NB4 (cell line): ENCODE measurements around the gene NXT1.

Experiments
- DNase-seq: peaks from one replicate; pipeline ENCODE4 v3.0.0; 2010; ENCODE audit warnings: low read depth
- H3K4me3 ChIP-seq: one replicate; pipeline ENCODE4 v1.5.1; 2011; ENCODE audit warnings: mild to moderate bottlenecking, low read depth, low read length, moderate library complexity
- CTCF ChIP-seq: IDR thresholded peaks from one replicate; pipeline ENCODE4 v1.5.1; 2012; ENCODE audit warnings: low read depth, low read length
- MYC ChIP-seq: IDR thresholded peaks from 2 replicates; pipeline ENCODE4 v1.6.1; 2011; ENCODE audit warnings: low read depth, low read length
- POLR2A ChIP-seq: IDR thresholded peaks from 2 replicates; pipeline ENCODE4 v1.6.1; 2011; ENCODE audit warnings: mild to moderate bottlenecking; ENCODE audit not compliant: insufficient read length; ENCODE audit errors: extremely low read depth
- TF ChIP-seq, protein P1 (sequence below): IDR thresholded peaks from 2 replicates; pipeline ENCODE4 v1.6.1; 2011; ENCODE audit warnings: low read depth, low read length

The NXT1 gene

DNA sequence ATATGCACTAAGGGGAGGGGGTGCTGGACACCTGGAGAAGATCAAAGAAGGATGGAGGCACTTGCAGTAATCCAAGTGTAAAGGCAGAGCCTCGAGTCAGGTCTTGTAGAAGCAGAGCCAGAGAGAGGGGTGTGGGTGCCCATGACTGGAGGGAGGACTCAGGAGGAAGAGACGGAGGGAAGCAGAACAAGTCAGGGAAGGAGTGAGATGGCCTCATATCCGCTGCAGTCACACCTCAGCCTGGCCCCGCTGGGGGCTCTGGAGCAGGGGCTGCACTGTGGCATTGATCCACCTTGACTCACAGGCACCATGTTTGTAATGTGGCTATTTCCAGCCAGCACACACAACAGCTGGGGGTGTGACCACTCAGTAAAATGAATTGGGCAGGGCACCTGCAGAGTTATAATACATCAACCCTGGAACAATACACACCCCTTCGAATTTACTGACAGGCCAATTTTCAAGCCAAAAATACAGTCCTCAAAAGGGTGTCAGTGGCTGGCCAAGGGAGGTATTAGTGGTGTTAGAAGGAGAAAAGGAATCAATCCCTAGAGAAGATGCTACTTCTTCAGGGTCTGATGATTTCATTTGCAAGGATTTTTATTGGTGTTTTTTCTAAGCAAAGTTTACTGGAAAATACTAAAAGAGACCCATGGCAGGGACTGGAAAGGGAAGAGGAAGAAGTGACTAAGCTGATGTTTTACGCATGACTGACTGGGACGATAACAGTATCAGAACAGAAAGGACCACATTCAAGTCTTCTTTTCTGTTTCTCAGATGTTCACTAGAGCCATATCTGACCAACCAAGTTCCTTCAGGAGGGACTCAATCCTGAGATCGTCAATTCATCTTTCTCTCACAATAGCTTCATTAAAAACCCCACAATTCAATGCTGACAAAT is 18.9 kb upstream of the NXT1 start:
- DNase-seq, result no peak
- H3K4me3 ChIP-seq, result no peak overlapping the region
- TF ChIP-seq CTCF (no peak), POLR2A (no peak), MYC (no peak)
- TF ChIP-seq, protein P1, sequence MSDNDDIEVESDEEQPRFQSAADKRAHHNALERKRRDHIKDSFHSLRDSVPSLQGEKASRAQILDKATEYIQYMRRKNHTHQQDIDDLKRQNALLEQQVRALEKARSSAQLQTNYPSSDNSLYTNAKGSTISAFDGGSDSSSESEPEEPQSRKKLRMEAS, result no peak

DNA sequence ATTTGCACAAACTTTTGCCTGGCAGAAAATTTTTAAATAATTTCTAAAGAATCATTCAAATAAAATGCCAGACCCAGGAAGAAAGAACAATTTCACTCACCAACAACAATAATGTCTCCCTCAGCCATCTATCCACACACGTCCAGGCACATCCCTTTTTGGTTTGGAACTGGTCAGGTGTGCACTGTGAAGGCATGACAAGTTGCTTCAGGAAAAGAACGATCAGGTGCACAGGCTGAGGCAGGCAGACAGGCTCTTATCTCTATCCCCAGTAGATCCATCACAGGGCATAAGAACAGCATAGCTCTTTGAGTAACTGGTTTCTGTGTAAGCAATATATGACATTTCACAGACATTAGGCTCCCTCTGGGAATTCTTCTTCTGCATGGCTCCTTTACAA is 18.1 kb upstream of the NXT1 start:
- no peak overlapping the region for H3K4me3 ChIP-seq
- TF ChIP-seq, protein P1, result no peak
- no peak for DNase-seq

- DNase-seq, result no peak
- TF ChIP-seq MYC, result no peak
- TF ChIP-seq, protein P1, result no peak
- TF ChIP-seq POLR2A, result no peak
- TF ChIP-seq CTCF, result no peak
- H3K4me3 ChIP-seq, result no peak overlapping the region
These were observed 16.5 kb upstream of the NXT1 start for GRCh38 chr20:23334111-23334510.

DNA sequence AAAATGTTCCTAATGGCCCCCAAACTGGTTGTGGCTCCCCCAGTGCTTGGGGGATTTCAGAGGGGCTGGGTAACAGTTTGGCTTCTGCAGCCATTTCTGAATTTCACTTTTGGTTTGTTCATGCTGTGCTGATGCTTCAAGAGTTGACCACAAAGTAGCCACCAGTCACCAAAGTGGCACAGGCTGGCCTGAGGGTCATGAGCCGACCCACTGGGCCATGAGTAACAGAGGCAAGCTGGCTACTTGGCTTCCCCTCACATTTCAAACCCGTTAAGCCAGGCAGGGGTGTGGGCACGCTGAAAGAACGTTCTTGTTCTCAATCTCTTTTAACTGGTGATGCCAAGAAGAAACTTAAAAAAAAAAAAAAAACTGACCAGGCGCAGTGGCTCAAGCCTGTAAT is 15.1 kb upstream of the NXT1 start:
- TF ChIP-seq, protein P1, result no peak
- no peak for TF ChIP-seq MYC
- no peak for TF ChIP-seq CTCF
- TF ChIP-seq POLR2A, result no peak
- no peak for DNase-seq
- no peak overlapping the region for H3K4me3 ChIP-seq

GRCh38 chr20:23336476-23336875 is 14.1 kb upstream of the NXT1 start:
- H3K4me3 ChIP-seq, result no peak overlapping the region
- no peak for TF ChIP-seq POLR2A
- no peak for TF ChIP-seq CTCF
- TF ChIP-seq, protein P1, result no peak
- no peak for TF ChIP-seq MYC
- no peak for DNase-seq

DNA sequence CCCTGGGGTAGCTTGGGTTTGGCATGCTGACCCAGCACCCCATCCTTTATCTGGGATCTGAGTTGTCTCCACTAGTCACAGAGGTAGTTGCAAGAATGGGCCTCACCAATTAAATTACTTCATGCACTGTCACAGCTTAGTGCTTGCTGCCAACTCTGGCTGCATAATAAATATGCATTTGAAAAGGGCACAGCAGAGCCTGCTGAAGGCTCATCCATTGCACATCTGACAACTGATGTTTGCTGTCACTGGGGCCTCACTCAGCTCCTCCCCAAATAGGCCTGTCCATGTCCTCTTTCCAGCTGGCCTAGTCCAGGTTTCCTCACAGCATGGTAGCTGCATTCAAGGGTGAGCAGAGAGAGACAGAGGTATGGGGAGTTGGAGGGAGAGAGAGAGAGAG is 13.3 kb upstream of the NXT1 start:
- TF ChIP-seq CTCF (no peak), POLR2A (no peak), MYC (no peak)
- TF ChIP-seq, protein P1, result no peak
- H3K4me3 ChIP-seq, result no peak overlapping the region
- no peak for DNase-seq
